Neural progenitor cell (in vitro differentiated cells): ENCODE results near the gene USP34. TPM values are rescaled to one million over a fixed set of nuclear protein-coding genes. Genes with fewer than 3 reads are reported as not detected.

Experiments
- DNase-seq: peaks from one replicate; pipeline ENCODE4 v3.0.0-alpha.2; 2016; ENCODE audit warnings: low spot score
- H2AFZ ChIP-seq: fragments of 200-600 bp; sonication (generic); replicated peaks from 2 replicates; pipeline ENCODE4 v1.6.1; 2016; ENCODE audit warnings: antibody characterized with exemption
- H3F3A ChIP-seq: fragments of 200-600 bp; sonication (generic); 2 replicates; pipeline ENCODE4 v1.6.1; 2016; ENCODE audit warnings: antibody characterized with exemption, low read depth
- H3K27ac ChIP-seq: fragments of 200-600 bp; sonication (generic); 2 replicates; pipeline ENCODE4 v1.5.1; 2016; ENCODE audit warnings: mild to moderate bottlenecking
- H3K27me3 ChIP-seq: fragments of 200-600 bp; sonication (generic); 2 replicates; pipeline ENCODE4 v1.6.1; 2016; ENCODE audit warnings: mild to moderate bottlenecking, moderate library complexity
- H3K36me3 ChIP-seq: fragments of 200-600 bp; sonication (generic); 2 replicates; pipeline ENCODE4 v1.5.1; 2016
- H3K4me1 ChIP-seq: fragments of 200-600 bp; sonication (generic); 2 replicates; pipeline ENCODE4 v1.6.1; 2016; ENCODE audit warnings: mixed run types
- H3K4me2 ChIP-seq: fragments of 200-600 bp; sonication (generic); 2 replicates; pipeline ENCODE4 v1.6.1; 2016
- H3K4me3 ChIP-seq: fragments of 200-600 bp; sonication (generic); 2 replicates; pipeline ENCODE4 v1.5.1; 2016
- H3K79me2 ChIP-seq: fragments of 200-600 bp; sonication (generic); 2 replicates; pipeline ENCODE4 v1.6.1; 2016; ENCODE audit warnings: low read depth
- H3K9ac ChIP-seq: fragments of 200-600 bp; sonication (generic); 2 replicates; pipeline ENCODE4 v1.6.1; 2016
- H3K9me3 ChIP-seq: fragments of 200-600 bp; sonication (generic); 2 replicates; pipeline ENCODE4 v1.5.1; 2016; ENCODE audit warnings: low read depth
- H4K20me1 ChIP-seq: fragments of 200-600 bp; sonication (generic); 2 replicates; pipeline ENCODE4 v1.6.1; 2016; ENCODE audit warnings: low read depth
- H3K27ac Mint-ChIP-seq: 3 replicates; pipeline ENCODE4 v1.8.0; 2021; ENCODE audit warnings: mixed read lengths
- H3K27me3 Mint-ChIP-seq: 2 replicates; pipeline ENCODE4 v1.8.0; 2022; ENCODE audit warnings: low read depth, mild to moderate bottlenecking, inconsistent platforms, moderate library complexity, mixed read lengths; ENCODE audit not compliant: insufficient read depth
- H3K36me3 Mint-ChIP-seq: 3 replicates; pipeline ENCODE4 v1.8.0; 2021; ENCODE audit warnings: mixed read lengths
- H3K4me1 Mint-ChIP-seq: 3 replicates; pipeline ENCODE4 v1.8.0; 2021; ENCODE audit warnings: mixed read lengths
- H3K4me3 Mint-ChIP-seq: 3 replicates; pipeline ENCODE4 v1.8.0; 2021; ENCODE audit warnings: mild to moderate bottlenecking, moderate library complexity, mixed read lengths
- H3K9me3 Mint-ChIP-seq: 3 replicates; pipeline ENCODE4 v1.8.0; 2020; ENCODE audit warnings: mixed read lengths
- CTCF ChIP-seq: fragments of 200-600 bp; sonication (generic); IDR thresholded peaks from 2 replicates; pipeline ENCODE4 v1.5.1; 2017; ENCODE audit warnings: antibody characterized with exemption, mild to moderate bottlenecking
- EZH2 ChIP-seq: fragments of 200-600 bp; sonication (generic); IDR thresholded peaks from 2 replicates; pipeline ENCODE4 v1.6.1; 2017; ENCODE audit warnings: antibody characterized with exemption, mild to moderate bottlenecking, moderate library complexity
- EZH2phosphoT487 ChIP-seq: fragments of 200-600 bp; sonication (generic); IDR thresholded peaks from 2 replicates; pipeline ENCODE4 v1.6.1; 2017; ENCODE audit warnings: antibody characterized with exemption
- total RNA-seq: library from RNA; depleted of rRNA; stranded (reverse); fragments of >200 nt; gene quantifications from 2 replicates; pipeline ENCODE4 v1.2.3, GENCODE V29; 2015; ENCODE audit warnings: low replicate concordance

USP34 gene
- total RNA-seq, 1 donor from 2014 or later, result 162 TPM

- Histone ChIP-seq H3K4me2 (no peak overlapping the region), H2AFZ (no peak overlapping the region), H3K27ac (no peak overlapping the region), H3K79me2 (peaks cover 7% of the 10 kb centered on the region), H3K9me3 (no peaks in the 10 kb centered on the region), H3K4me1 (peaks cover 9% of the 10 kb centered on the region), H4K20me1 (no peaks in the 10 kb centered on the region), H3F3A (peaks cover 11% of the 10 kb centered on the region), H3K4me3 (no peak overlapping the region), H3K36me3 (peaks cover 22% of the 10 kb centered on the region), H3K27me3 (no peaks in the 10 kb centered on the region), H3K9ac (no peak overlapping the region)
- Mint-ChIP-seq H3K27me3 (peaks cover 7% of the 10 kb centered on the region), H3K36me3 (peaks cover 72% of the 10 kb centered on the region), H3K9me3 (no peaks in the 10 kb centered on the region), H3K27ac (no peak overlapping the region), H3K4me3 (no peak overlapping the region), H3K4me1 (peaks cover 24% of the 10 kb centered on the region)
- no peak for TF ChIP-seq EZH2phosphoT487
- no peak for TF ChIP-seq CTCF
- no peak for DNase-seq
Measured at GRCh38 chr2:61184263-61184662, 286.6 kb downstream of the USP34 start.

GRCh38 chr2:61183795-61184194, 287.1 kb downstream of the USP34 start:
- Histone ChIP-seq H3K9ac (no peak overlapping the region), H3F3A (peaks cover 9% of the 10 kb centered on the region), H3K4me1 (peaks cover 11% of the 10 kb centered on the region), H3K4me3 (no peak overlapping the region), H3K36me3 (peaks cover 22% of the 10 kb centered on the region), H4K20me1 (no peaks in the 10 kb centered on the region), H3K27me3 (no peaks in the 10 kb centered on the region), H2AFZ (no peak overlapping the region), H3K79me2 (peaks cover 12% of the 10 kb centered on the region), H3K27ac (no peak overlapping the region), H3K4me2 (no peak overlapping the region), H3K9me3 (no peaks in the 10 kb centered on the region)
- H3K4me1 Mint-ChIP-seq, result peaks cover 28% of the 10 kb centered on the region
- no peak for DNase-seq
- peaks cover 71% of the 10 kb centered on the region for H3K36me3 Mint-ChIP-seq
- peaks cover 7% of the 10 kb centered on the region for H3K27me3 Mint-ChIP-seq
- no peaks in the 10 kb centered on the region for H3K9me3 Mint-ChIP-seq
- TF ChIP-seq CTCF (no peak), EZH2phosphoT487 (no peak), EZH2 (no peak)
- H3K27ac Mint-ChIP-seq, result no peak overlapping the region
- H3K4me3 Mint-ChIP-seq, result no peak overlapping the region

GRCh38 chr2:61182059-61182383, 288.9 kb downstream of the USP34 start:
- Histone ChIP-seq H3F3A (peaks cover 7% of the 10 kb centered on the region), H3K36me3 (peaks cover 21% of the 10 kb centered on the region), H3K9ac (no peak overlapping the region), H2AFZ (no peak overlapping the region), H3K9me3 (no peaks in the 10 kb centered on the region), H3K4me1 (peaks cover 11% of the 10 kb centered on the region), H3K27me3 (no peaks in the 10 kb centered on the region), H3K79me2 (peaks cover 22% of the 10 kb centered on the region), H3K4me2 (no peak overlapping the region), H3K27ac (no peak overlapping the region), H4K20me1 (no peaks in the 10 kb centered on the region), H3K4me3 (no peak overlapping the region)
- peaks cover 64% of the 10 kb centered on the region for H3K36me3 Mint-ChIP-seq
- no peak overlapping the region for H3K4me3 Mint-ChIP-seq
- DNase-seq, result no peak
- H3K27me3 Mint-ChIP-seq, result peaks cover 7% of the 10 kb centered on the region
- H3K27ac Mint-ChIP-seq, result no peak overlapping the region
- no peaks in the 10 kb centered on the region for H3K9me3 Mint-ChIP-seq
- TF ChIP-seq CTCF (no peak), EZH2phosphoT487 (no peak), EZH2 (no peak)
- H3K4me1 Mint-ChIP-seq, result peaks cover 36% of the 10 kb centered on the region
